HPDE6-E6E7 (cell line): Measurements from ENCODE around the gene ALDH1L1.

Experiments
- DNase-seq: peaks from one replicate; pipeline ENCODE4 v3.0.0; 2011; ENCODE audit warnings: missing footprints; ENCODE audit errors: extremely low spot score

Gene ALDH1L1

GRCh38 chr3:126154391-126155279 lies 25.8 kb downstream of the ALDH1L1 start:
- no peak for DNase-seq

GRCh38 chr3:126153695-126154360 lies 26.6 kb downstream of the ALDH1L1 start:
- no peak for DNase-seq

- DNase-seq: no peak
Observed at GRCh38 chr3:126152901-126153694, 27.3 kb downstream of the ALDH1L1 start.

- no peak for DNase-seq
Observed at GRCh38 chr3:126152458-126152857, 27.9 kb downstream of the ALDH1L1 start.

GRCh38 chr3:126151562-126152302 lies 28.7 kb downstream of the ALDH1L1 start:
- no peak for DNase-seq

GRCh38 chr3:126149960-126150515 lies 30.3 kb downstream of the ALDH1L1 start:
- DNase-seq: no peak

GRCh38 chr3:126149256-126149902 lies 31.0 kb downstream of the ALDH1L1 start:
- DNase-seq: no peak

- no peak for DNase-seq
Observed at GRCh38 chr3:126147932-126148683, 32.3 kb downstream of the ALDH1L1 start.

- no peak for DNase-seq
Observed at GRCh38 chr3:126147147-126147931, 33.0 kb downstream of the ALDH1L1 start.

- no peak for DNase-seq
Observed at GRCh38 chr3:126146525-126147146, 33.8 kb downstream of the ALDH1L1 start.

GRCh38 chr3:126146034-126146433 lies 34.4 kb downstream of the ALDH1L1 start:
- DNase-seq: no peak

GRCh38 chr3:126142652-126143051 lies 37.7 kb downstream of the ALDH1L1 start:
- DNase-seq: no peak

GRCh38 chr3:126137490-126138130 lies 42.8 kb downstream of the ALDH1L1 start:
- no peak for DNase-seq

GRCh38 chr3:126136428-126137220 lies 43.8 kb downstream of the ALDH1L1 start:
- DNase-seq: no peak

- DNase-seq: no peak
Observed at GRCh38 chr3:126135406-126136076, 44.8 kb downstream of the ALDH1L1 start.

GRCh38 chr3:126135071-126135405 lies 45.3 kb downstream of the ALDH1L1 start:
- DNase-seq: no peak
